OCI-LY3 (cell line): ENCODE measurements around the gene RASA1.

Source experiments
- EZH2phosphoT487 ChIP-seq: fragments of 200-600 bp; shearing (Covaris generic); IDR thresholded peaks from 2 replicates; pipeline ENCODE4 v1.6.1; 2018; ENCODE audit warnings: antibody characterized with exemption, mixed run types, low read depth
- TF ChIP-seq, protein P1 (sequence below): fragments of 200-600, 300-600 bp; sonication (generic); IDR thresholded peaks from 2 replicates; pipeline ENCODE4 v1.5.1; 2014; ENCODE audit warnings: antibody characterized with exemption, low read length, low read depth

DNA sequence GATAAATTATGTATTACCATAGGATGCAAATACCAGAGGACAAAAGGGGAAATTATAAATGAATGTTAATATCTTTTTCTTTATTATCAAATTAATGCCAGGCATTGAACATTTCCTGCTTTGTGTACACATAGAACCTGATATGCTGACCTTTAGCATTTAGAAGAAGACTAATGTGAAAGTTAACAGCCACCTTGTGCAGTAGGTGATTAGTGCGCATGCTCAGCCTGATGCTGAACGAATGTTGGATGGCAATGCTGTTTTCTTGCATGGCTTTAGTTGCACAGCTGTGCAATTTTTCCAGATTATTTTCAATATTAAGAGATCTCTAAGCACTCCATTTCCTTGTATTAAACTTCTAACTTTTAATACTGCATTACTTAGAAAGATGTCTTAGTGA lies 99.6 kb downstream of the RASA1 start:
- TF ChIP-seq, protein P1, sequence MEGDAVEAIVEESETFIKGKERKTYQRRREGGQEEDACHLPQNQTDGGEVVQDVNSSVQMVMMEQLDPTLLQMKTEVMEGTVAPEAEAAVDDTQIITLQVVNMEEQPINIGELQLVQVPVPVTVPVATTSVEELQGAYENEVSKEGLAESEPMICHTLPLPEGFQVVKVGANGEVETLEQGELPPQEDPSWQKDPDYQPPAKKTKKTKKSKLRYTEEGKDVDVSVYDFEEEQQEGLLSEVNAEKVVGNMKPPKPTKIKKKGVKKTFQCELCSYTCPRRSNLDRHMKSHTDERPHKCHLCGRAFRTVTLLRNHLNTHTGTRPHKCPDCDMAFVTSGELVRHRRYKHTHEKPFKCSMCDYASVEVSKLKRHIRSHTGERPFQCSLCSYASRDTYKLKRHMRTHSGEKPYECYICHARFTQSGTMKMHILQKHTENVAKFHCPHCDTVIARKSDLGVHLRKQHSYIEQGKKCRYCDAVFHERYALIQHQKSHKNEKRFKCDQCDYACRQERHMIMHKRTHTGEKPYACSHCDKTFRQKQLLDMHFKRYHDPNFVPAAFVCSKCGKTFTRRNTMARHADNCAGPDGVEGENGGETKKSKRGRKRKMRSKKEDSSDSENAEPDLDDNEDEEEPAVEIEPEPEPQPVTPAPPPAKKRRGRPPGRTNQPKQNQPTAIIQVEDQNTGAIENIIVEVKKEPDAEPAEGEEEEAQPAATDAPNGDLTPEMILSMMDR = no peak
- TF ChIP-seq EZH2phosphoT487 = no peak
